GM12872 (cell line): ENCODE results near the gene SP100.

Experiments
- TF ChIP-seq, protein P1 (sequence below): IDR thresholded peaks from 3 replicates; pipeline ENCODE4 v1.5.1; 2011; ENCODE audit warnings: low read depth, mild to moderate bottlenecking, low read length, moderate library complexity; ENCODE audit not compliant: insufficient read depth

The SP100 gene

DNA sequence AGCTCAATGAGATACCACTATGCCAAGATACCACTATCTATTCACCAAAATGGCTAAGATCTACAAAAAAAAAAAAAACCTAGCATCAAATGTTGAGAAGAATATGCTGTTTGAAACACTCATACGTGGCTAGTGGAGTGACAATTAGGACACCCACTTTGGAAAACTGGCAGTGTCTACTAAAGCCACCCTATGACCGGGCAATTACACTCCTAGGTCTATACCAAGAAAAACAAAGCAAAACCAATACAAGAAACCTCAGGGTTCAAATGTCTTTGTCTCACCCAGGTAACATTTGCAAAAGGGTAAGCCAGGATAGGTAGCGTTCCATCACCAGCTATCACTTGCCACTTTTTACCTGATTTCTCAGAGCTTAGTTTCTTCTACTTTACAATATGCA is 173.0 kb downstream of the SP100 start:
- TF ChIP-seq, protein P1, sequence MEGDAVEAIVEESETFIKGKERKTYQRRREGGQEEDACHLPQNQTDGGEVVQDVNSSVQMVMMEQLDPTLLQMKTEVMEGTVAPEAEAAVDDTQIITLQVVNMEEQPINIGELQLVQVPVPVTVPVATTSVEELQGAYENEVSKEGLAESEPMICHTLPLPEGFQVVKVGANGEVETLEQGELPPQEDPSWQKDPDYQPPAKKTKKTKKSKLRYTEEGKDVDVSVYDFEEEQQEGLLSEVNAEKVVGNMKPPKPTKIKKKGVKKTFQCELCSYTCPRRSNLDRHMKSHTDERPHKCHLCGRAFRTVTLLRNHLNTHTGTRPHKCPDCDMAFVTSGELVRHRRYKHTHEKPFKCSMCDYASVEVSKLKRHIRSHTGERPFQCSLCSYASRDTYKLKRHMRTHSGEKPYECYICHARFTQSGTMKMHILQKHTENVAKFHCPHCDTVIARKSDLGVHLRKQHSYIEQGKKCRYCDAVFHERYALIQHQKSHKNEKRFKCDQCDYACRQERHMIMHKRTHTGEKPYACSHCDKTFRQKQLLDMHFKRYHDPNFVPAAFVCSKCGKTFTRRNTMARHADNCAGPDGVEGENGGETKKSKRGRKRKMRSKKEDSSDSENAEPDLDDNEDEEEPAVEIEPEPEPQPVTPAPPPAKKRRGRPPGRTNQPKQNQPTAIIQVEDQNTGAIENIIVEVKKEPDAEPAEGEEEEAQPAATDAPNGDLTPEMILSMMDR: no peak

GRCh38 chr2:230589497-230590015 is 173.6 kb downstream of the SP100 start:
- TF ChIP-seq, protein P1: no peak

- TF ChIP-seq, protein P1: no peak
Measured at GRCh38 chr2:230590333-230590732, 174.3 kb downstream of the SP100 start.

- TF ChIP-seq, protein P1: no peak
Measured at GRCh38 chr2:230591850-230592249, 175.8 kb downstream of the SP100 start.

DNA sequence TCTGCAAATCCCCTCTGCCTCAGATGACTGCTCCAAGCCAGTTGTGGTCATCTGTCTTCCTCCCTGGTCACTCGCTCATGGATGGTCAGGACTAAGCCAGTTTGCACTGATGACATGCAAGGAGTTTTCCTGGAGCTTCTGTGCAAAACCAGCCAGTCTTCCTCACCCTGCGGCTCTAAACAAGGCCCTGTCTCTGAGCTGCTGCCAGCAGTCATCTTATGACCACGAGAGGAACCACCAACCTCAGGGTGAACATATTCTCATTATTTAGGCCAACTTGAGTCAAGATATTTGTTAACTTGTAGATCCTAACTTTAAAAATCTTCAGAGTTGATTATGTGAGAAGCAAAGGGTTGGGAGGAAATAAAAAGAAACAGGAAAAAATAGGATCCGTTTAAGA is 176.8 kb downstream of the SP100 start:
- TF ChIP-seq, protein P1: no peak
